Endothelial cell of umbilical vein (primary cell): Measurements from ENCODE around the gene PFKL.

ENCODE experiments used
- JUN ChIP-seq: IDR thresholded peaks from 2 replicates; pipeline ENCODE4 v1.6.1; 2011; ENCODE audit warnings: borderline replicate concordance, low read depth; ENCODE audit not compliant: insufficient read length, insufficient read depth
- POLR2A ChIP-seq: IDR thresholded peaks from 2 replicates; pipeline ENCODE4 v1.6.1; 2012; ENCODE audit warnings: low read depth, mild to moderate bottlenecking, control low read depth, low read length

GRCh38 chr21:44371596-44371995 lies 71.7 kb downstream of the PFKL start:
- no peak for TF ChIP-seq POLR2A
- no peak for TF ChIP-seq JUN
